Measurements from ENCODE around the gene C15orf62. TPM values are rescaled to one million over a fixed set of nuclear protein-coding genes. Genes with fewer than 3 reads are reported as not detected.

The C15orf62 gene
- total and polyA plus RNA-seq, 8 donors: 0.06 to 0.46 (median 0.16) TPM; not detected in 1

- H3K27me3 ChIP-seq: no peaks in the 10 kb centered on the region
- H3K36me3 ChIP-seq: no peaks in the 10 kb centered on the region
- WGBS, 2 donors: 0 to 1% methylated on average over 61 to 64 of the region's 64 CpGs
- peak; percentile 92 to 98 (median 96) for DNase-seq
- ATAC-seq: peak; percentile 97 to 99 (median 98)
- intact Hi-C loops (cut with DNase I): no loop called here
- no peaks in the 10 kb centered on the region for H3K9me3 ChIP-seq
- H3K27ac ChIP-seq: peak within 1 kb of the TSS; percentile 82 to 93 (median 89)
- TF ChIP-seq CTCF (IDR thresholded peaks at IDR 0.05): peak in 1 of 4 donors; percentile 6
- peaks cover 3 to 13% (median 7%) of the 10 kb centered on the region in 3 donors for H3K4me1 ChIP-seq
- peak; percentile 47 for FAIRE-seq
- H3K4me3 ChIP-seq: peak within 1 kb of the TSS; percentile 91 to 96 (median 93)
Measured at GRCh38 chr15:40807028-40807887, 37.5 kb downstream of the C15orf62 start, which contains the start of the genes DNAJC17 and ZFYVE19. Gene DNAJC17 (minus strand): TSS chr15:40807473. CDS start chr15:40807446, 27 bp downstream. Gene ZFYVE19 (plus strand): TSS chr15:40807089. CDS start chr15:40807590, 501 bp downstream.

DNA sequence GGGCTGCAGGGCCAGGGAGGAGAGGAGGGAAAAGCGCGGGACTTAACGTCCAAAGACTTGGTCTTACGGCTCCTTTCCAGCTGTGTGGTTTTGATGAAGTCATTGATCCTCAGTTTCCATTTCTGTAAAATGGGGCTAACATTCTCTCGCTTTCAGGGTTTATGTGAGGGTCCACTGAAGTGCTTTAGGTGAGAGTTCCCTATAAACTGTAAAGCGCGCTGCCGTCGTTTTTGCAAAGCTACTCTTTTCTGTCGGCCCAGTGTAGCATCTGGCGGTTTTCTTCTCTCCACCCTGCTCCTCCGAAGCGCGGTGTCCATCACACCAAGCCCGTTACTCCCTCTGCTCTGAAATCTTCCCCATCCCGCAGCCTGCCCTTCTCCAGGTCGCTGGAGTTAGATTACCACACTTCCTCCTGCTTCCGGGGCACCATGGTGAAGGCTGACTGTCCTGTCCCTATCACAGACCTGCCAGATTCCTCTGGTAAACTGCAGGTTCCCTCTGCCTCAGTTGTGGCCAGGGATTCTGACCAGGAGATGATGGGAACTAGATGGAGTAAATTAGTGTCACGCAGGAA, 38.2 kb downstream of the C15orf62 start:
- DNase-seq: peak in 1 of 6 donors; percentile 45
- ATAC-seq: no peak
- Histone ChIP-seq H3K9me3 (no peaks in the 10 kb centered on the region), H3K4me1 (peaks cover 3 to 13% (median 7%) of the 10 kb centered on the region in 3 donors), H3K27me3 (no peaks in the 10 kb centered on the region), H3K27ac (peak overlapping the region in 2 of 4 donors; percentile 27 to 91), H3K36me3 (no peaks in the 10 kb centered on the region), H3K4me3 (peak overlapping the region; percentile 91 to 96 (median 93))
- no peak for TF ChIP-seq CTCF (IDR thresholded peaks at IDR 0.05)
- intact Hi-C loops (cut with DNase I): no loop called here
- 30 to 50% methylated on average over 19 of the region's 19 CpGs for WGBS, 2 donors
- no peak for FAIRE-seq

GRCh38 chr15:40808861-40809450, 39.2 kb downstream of the C15orf62 start:
- peaks cover 0 to 5% (median 4%) of the 10 kb centered on the region in 3 donors for H3K36me3 ChIP-seq
- ATAC-seq: no peak
- peaks cover 3 to 10% (median 7%) of the 10 kb centered on the region in 3 donors for H3K4me1 ChIP-seq
- DNase-seq: peak in 2 of 6 donors; percentile 36 to 60
- H3K27ac ChIP-seq: no peak overlapping the region
- peak overlapping the region in 1 of 4 donors; percentile 96 for H3K4me3 ChIP-seq
- intact Hi-C loops (cut with DNase I): no loop called here
- no peak for FAIRE-seq
- H3K27me3 ChIP-seq: no peaks in the 10 kb centered on the region
- 70 to 79% methylated on average over 8 of the region's 8 CpGs for WGBS, 2 donors
- H3K9me3 ChIP-seq: no peaks in the 10 kb centered on the region
- no peak for TF ChIP-seq CTCF (IDR thresholded peaks at IDR 0.05)

DNA sequence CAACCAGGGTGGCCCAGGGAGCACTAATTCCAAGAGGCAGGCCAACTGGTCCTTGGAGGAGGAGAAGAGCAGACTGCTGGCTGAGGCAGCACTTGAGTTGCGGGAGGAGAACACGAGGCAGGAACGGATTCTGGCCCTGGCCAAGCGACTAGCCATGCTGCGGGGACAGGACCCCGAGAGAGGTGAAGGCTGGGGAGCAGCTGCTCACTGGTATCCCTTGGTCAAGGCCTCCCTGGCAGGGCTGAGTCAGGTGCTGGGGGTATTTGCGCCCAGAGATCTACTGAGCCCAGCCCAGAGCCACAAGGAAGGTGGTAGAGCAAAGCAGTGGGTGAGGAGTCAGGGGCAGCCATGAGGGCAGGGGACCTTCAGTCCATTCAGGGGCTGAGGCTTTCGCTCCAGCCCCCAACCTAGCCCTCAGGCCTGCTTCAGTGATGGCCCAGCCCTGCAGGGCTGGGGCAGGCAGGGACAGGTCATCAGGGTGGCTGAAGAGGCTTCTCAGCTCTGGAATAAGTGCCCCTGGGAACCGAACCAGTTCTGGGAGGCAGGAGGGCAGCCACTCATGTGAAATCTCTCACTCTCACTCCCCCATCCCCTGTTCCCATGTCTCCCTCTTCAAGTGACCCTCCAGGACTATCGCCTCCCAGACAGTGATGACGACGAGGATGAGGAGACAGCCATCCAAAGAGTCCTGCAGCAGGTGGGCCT, 43.1 kb downstream of the C15orf62 start:
- FAIRE-seq (no peak), DNase-seq (peak in 1 of 6 donors; percentile 63), ATAC-seq (no peak)
- H3K4me1 ChIP-seq: peaks cover 0 to 7% (median 5%) of the 10 kb centered on the region in 3 donors
- no peak overlapping the region for H3K4me3 ChIP-seq
- no peaks in the 10 kb centered on the region for H3K27me3 ChIP-seq
- H3K9me3 ChIP-seq: no peaks in the 10 kb centered on the region
- H3K27ac ChIP-seq: no peak overlapping the region
- TF ChIP-seq CTCF (IDR thresholded peaks at IDR 0.05): no peak
- peaks cover 0 to 8% (median 4%) of the 10 kb centered on the region in 3 donors for H3K36me3 ChIP-seq
- 92 to 97% methylated on average over 12 of the region's 12 CpGs for WGBS, 2 donors
- intact Hi-C loops (cut with DNase I): no loop called here
